Activated CD8-positive, alpha-beta memory T cell treated with anti-CD3 and anti-CD28 coated beads, Interleukin-2, amount 50 U/mL, for 1 hour (primary cell): ENCODE results near the gene WDR73.
A peak's percentile ranks its signal among the peaks of the same experiment; 100 is the strongest.
"Not testable (repeated sequence)": the region's sequence is repeated elsewhere in the genome, so short reads cannot be mapped to it uniquely, and the experiment has no call there.

Source experiments
- DNase-seq: peaks from one replicate; pipeline ENCODE4 v3.0.0-alpha.2; 2020; ENCODE audit errors: extremely low read depth

The WDR73 gene

DNA sequence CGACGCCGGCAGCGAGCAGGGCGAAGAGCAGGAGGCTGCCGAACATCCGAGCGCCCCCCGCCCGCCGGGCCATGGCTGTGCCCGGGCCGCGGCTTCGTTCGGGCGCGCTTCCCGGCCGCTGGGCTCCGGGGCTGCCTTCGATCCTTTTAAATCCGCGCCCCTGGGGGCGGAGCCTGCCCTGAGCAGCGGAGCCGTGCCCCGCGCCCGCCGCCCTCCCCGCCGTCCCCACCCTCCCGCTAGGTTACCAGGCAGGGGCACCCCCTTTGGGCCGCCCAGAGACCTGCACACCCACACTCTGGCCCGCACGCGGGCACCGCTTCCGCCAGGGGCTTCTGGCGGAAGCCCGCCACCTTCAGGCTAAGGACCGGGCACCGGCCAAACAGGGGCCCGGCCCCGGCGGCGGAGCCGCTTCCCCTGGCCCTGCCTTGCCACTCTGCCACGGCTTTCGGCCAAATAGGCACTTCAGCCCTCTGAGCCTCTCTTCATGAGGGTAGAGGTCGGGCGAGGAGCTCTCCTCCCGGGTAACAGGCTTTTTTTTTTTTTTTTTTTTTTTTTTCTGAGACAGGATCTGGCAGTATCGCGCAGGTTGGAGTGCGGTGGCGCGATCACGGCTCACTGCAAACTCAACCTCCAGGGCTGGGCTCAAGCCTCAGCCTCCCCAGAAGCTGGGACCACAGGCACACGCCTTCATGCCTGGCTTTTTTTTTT lies 4.2 kb upstream of the WDR73 start, which contains the start of gene NMB:
NMB (minus strand) TSS at position 120 of the 708 bp plus-strand sequence; CDS start at position 73, 47 bp downstream.
- peak; percentile 62 for DNase-seq

DNA sequence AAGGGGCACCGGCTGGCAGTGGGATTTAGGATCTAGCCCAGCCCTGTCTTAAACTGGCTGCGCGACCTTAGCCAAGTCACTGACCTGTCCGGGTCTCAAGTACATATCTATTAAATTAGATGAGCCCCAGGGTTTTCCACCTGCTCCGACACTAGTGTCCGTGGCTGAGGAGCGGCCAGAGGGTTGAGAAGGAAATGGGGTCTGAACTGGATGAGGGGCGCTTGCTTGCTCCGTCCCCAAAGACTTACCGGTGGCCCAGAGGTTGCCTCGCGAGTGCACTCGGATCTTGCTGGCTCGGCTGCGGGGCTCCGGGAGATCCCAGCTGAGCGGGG lies 3.6 kb upstream of the WDR73 start:
- DNase-seq, result no peak

GRCh38 chr15:84656972-84657371 lies 2.9 kb upstream of the WDR73 start:
- DNase-seq, result no peak

DNA sequence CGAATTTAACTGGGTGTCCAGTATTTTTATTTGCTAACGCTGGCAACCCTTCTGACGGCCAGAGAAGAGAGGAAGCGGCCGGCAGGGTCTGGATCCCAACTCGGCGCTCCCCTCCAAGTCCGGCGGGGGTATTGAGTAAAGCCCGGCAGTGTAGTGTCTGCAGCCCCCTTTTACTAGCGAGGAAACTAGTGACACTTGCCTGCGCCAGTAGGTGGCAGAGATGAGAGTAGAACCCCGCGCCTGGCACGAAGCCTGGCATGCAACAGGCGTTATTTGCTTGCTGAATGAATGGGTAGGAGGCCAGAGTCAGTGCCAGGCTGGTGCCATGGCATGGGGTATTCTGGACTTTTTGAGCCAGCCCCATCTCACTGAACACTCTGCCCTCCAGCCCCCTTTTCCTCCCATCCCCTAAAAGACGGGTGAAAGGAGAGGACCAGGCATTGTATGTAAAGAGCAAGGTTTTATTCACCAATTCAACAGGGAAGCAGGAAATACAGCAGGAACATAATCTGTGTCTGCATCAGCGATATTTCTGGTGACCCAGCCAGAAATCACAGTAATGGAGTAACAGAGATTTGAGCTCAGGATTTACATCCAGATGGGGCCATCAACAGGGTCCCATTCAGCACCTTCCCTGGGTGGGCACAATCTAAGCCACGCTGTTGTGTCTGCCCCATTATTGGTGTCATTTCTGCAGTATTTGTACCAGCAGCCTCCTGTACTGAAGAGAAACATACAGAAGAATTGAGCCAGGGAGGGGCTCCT lies 788 bp upstream of the WDR73 start:
- peak; percentile 52 for DNase-seq

GRCh38 chr15:84653584-84653909 lies 536 bp downstream of the WDR73 start:
- no peak for DNase-seq

DNA sequence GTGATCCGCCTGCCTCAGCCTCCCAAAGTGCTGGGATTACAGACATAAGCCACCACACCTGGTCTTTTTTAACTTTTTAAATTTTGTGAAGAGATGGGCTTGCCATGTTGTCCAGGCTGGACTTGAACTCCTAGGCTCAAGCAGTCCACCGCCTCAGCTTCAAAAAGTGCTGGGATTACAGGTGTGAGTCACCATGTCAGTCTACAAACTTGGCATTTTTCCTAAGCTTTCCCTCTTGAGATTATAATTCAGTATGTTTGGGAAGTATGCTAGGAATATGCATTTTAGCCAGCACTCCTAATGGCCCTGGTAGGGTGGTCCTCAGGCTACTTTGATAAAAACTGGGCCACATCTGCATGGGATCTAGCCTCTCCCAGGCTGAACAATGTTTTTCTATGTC lies 4.4 kb downstream of the WDR73 start:
- DNase-seq, result no peak

DNA sequence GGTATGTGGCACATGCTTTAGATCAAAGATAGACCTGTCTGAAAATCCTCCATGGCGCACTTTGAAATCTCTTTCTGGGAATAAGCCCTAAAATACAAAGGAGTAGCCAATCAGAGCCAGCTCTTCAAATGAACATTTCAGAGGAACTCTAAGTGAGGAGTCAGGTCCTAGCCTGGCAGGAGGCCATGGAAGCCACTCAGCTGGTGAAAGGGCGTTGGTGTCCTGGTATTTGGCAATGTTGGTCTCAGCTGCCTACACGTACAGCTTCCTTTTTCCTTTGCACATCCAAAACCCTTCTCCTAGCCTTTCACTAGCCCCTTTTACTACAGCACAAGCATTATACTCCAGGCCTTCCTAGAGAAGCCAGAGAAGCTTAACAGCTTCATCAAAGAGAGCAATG lies 5.5 kb downstream of the WDR73 start:
- no peak for DNase-seq

- DNase-seq, result no peak
Observed at GRCh38 chr15:84647726-84648125, 6.4 kb downstream of the WDR73 start.

DNA sequence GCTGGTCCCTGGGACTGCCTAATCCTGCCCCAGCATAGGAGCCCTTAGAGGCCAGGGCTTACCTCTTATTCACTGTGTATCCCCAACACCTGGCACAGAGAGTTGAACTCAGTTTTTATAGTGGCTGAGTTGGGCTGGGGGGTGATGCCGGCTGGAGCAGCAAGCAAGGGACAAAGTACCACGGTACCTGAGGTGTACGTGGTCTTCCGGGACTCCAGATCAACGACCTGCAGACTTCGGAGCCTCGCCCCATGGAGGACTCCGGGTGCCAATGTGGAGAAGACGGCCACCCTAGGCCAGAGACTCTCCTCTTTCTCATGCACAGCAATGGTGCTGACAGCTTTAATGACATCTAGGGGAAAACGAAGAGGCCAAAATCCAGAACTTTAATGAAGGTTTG lies 8.1 kb downstream of the WDR73 start:
- no peak for DNase-seq

DNA sequence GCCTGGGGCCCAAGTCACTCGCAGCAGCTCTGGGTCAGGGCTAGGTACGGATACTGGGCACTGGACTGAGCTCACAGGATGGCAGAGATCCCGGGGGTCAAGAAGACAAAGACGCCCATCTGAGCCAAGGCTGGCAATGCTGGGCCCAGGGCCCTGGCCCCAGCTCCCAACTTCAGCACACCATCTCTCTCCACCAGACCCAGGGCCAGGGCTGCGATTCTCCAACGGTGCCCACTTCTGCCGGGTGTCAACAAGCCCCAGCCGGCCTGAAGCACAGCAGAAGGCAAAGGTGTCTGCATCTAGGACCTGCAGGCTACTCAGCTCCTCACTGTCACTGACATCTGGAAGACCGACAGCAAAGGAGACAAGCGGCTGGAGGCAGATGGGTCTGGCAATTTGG lies 8.6 kb downstream of the WDR73 start:
- no peak for DNase-seq

GRCh38 chr15:84643838-84644237 lies 10.2 kb downstream of the WDR73 start:
- no peak for DNase-seq

GRCh38 chr15:84642640-84643039 lies 11.4 kb downstream of the WDR73 start:
- DNase-seq, result not testable (repeated sequence)

DNA sequence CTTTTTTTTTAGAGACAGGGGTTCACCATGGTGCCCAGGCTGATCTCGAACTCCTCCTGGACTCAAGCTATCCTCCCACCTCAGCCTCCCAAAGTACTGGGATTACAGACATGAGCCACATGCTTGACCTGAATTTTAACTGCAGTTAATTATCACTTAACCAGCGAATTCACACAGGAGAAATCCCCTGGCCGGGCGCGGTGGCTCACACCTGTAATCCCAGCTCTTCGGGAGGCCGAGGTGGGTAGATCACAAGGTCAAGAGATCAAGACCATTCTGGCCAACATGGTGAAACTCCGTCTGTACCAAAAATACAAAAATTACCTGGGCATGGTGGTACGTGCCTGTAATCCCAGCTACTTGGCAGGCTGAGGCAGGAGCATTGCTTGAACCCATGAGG lies 12.2 kb downstream of the WDR73 start:
- not testable (repeated sequence) for DNase-seq

GRCh38 chr15:84638103-84638502 lies 16.0 kb downstream of the WDR73 start:
- DNase-seq, result no peak

- no peak for DNase-seq
Observed at GRCh38 chr15:84634228-84634837, 19.8 kb downstream of the WDR73 start.

DNA sequence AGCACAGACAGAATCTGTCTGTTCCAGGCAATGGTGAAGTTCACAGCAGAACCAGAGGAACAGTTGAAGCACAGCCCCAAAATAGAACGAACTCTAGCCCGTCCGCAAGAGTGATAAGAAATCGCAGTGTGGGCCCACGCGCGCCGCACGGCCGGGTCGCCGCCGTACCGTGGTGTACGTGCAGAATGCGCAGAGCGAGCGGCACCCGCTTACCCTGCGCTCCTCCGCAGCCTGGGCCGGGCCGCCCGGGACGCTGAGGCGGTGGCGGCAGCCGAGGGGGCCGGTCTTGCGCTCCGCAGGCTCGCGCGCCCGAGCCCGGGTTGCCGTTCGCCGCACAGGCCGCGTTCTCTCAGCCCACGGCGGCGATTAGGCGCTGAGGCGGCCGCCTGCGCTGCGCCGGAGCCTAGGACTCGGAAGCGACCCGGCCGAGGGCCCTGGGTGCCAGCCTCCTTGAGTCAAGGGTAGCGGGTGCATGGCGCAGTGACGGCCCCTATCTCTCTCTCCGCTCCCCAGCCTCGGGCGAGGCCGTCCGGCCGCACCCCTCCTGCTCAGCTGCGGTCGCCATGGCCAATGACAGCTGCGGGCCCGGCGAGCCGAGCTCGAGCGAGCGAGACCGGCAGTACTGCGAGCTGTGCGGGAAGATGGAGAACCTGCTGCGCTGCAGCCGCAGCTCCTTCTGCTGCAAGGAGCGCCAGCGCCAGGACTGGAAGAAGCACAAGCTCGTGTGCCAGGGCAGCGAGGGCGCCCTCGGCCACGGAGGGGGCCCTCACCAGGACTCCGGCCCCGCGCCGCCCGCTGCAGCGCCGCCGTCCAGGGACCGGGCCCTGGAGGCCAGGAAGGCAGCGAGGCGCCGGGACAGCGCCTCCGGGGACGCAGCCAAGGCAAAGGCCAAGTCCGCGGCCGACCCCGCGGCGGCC lies 20.5 kb downstream of the WDR73 start:
- DNase-seq, result no peak

- no peak for DNase-seq
Observed at GRCh38 chr15:84631706-84632272, 22.3 kb downstream of the WDR73 start.

- DNase-seq, result no peak
Observed at GRCh38 chr15:84629033-84629432, 25.1 kb downstream of the WDR73 start.

GRCh38 chr15:84625123-84625522 lies 29.0 kb downstream of the WDR73 start:
- DNase-seq, result no peak

- no peak for DNase-seq
Observed at GRCh38 chr15:84624359-84624758, 29.7 kb downstream of the WDR73 start.

DNA sequence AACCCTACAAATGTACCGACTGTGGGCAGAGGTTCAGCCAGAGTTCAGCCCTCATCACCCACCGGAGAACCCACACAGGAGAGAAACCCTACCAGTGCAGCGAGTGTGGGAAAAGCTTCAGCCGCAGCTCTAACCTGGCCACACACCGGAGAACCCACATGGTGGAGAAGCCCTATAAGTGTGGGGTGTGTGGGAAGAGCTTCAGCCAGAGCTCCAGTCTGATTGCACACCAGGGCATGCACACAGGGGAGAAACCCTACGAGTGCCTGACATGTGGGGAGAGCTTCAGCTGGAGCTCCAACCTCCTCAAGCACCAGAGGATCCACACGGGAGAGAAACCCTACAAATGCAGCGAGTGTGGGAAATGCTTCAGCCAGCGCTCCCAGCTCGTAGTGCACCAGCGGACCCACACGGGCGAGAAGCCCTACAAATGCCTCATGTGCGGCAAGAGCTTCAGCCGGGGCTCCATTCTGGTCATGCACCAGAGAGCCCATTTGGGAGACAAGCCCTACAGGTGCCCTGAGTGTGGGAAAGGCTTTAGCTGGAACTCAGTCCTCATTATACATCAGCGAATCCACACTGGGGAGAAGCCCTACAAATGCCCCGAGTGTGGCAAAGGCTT lies 32.6 kb downstream of the WDR73 start:
- DNase-seq, result no peak
